Neural progenitor cell (in vitro differentiated cells): ENCODE data around the gene KRTAP10-5. TPM values are rescaled to one million over a fixed set of nuclear protein-coding genes. Genes with fewer than 3 reads are reported as not detected.
"Not testable (repeated sequence)": the region's sequence is repeated elsewhere in the genome, so short reads cannot be mapped to it uniquely, and the experiment has no call there.

ENCODE experiments used
- DNase-seq: peaks from one replicate; pipeline ENCODE4 v3.0.0-alpha.2; 2016; ENCODE audit warnings: low spot score
- H2AFZ ChIP-seq: fragments of 200-600 bp; sonication (generic); replicated peaks from 2 replicates; pipeline ENCODE4 v1.6.1; 2016; ENCODE audit warnings: antibody characterized with exemption
- H3F3A ChIP-seq: fragments of 200-600 bp; sonication (generic); 2 replicates; pipeline ENCODE4 v1.6.1; 2016; ENCODE audit warnings: antibody characterized with exemption, low read depth
- H3K27ac ChIP-seq: fragments of 200-600 bp; sonication (generic); 2 replicates; pipeline ENCODE4 v1.5.1; 2016; ENCODE audit warnings: mild to moderate bottlenecking
- H3K27me3 ChIP-seq: fragments of 200-600 bp; sonication (generic); 2 replicates; pipeline ENCODE4 v1.6.1; 2016; ENCODE audit warnings: mild to moderate bottlenecking, moderate library complexity
- H3K36me3 ChIP-seq: fragments of 200-600 bp; sonication (generic); 2 replicates; pipeline ENCODE4 v1.5.1; 2016
- H3K4me1 ChIP-seq: fragments of 200-600 bp; sonication (generic); 2 replicates; pipeline ENCODE4 v1.6.1; 2016; ENCODE audit warnings: mixed run types
- H3K4me2 ChIP-seq: fragments of 200-600 bp; sonication (generic); 2 replicates; pipeline ENCODE4 v1.6.1; 2016
- H3K4me3 ChIP-seq: fragments of 200-600 bp; sonication (generic); 2 replicates; pipeline ENCODE4 v1.5.1; 2016
- H3K79me2 ChIP-seq: fragments of 200-600 bp; sonication (generic); 2 replicates; pipeline ENCODE4 v1.6.1; 2016; ENCODE audit warnings: low read depth
- H3K9ac ChIP-seq: fragments of 200-600 bp; sonication (generic); 2 replicates; pipeline ENCODE4 v1.6.1; 2016
- H3K9me3 ChIP-seq: fragments of 200-600 bp; sonication (generic); 2 replicates; pipeline ENCODE4 v1.5.1; 2016; ENCODE audit warnings: low read depth
- H4K20me1 ChIP-seq: fragments of 200-600 bp; sonication (generic); 2 replicates; pipeline ENCODE4 v1.6.1; 2016; ENCODE audit warnings: low read depth
- H3K27ac Mint-ChIP-seq: 3 replicates; pipeline ENCODE4 v1.8.0; 2021; ENCODE audit warnings: mixed read lengths
- H3K27me3 Mint-ChIP-seq: 2 replicates; pipeline ENCODE4 v1.8.0; 2022; ENCODE audit warnings: low read depth, mild to moderate bottlenecking, inconsistent platforms, moderate library complexity, mixed read lengths; ENCODE audit not compliant: insufficient read depth
- H3K36me3 Mint-ChIP-seq: 3 replicates; pipeline ENCODE4 v1.8.0; 2021; ENCODE audit warnings: mixed read lengths
- H3K4me1 Mint-ChIP-seq: 3 replicates; pipeline ENCODE4 v1.8.0; 2021; ENCODE audit warnings: mixed read lengths
- H3K4me3 Mint-ChIP-seq: 3 replicates; pipeline ENCODE4 v1.8.0; 2021; ENCODE audit warnings: mild to moderate bottlenecking, moderate library complexity, mixed read lengths
- H3K9me3 Mint-ChIP-seq: 3 replicates; pipeline ENCODE4 v1.8.0; 2020; ENCODE audit warnings: mixed read lengths
- CTCF ChIP-seq: fragments of 200-600 bp; sonication (generic); IDR thresholded peaks from 2 replicates; pipeline ENCODE4 v1.5.1; 2017; ENCODE audit warnings: antibody characterized with exemption, mild to moderate bottlenecking
- EZH2 ChIP-seq: fragments of 200-600 bp; sonication (generic); IDR thresholded peaks from 2 replicates; pipeline ENCODE4 v1.6.1; 2017; ENCODE audit warnings: antibody characterized with exemption, mild to moderate bottlenecking, moderate library complexity
- EZH2phosphoT487 ChIP-seq: fragments of 200-600 bp; sonication (generic); IDR thresholded peaks from 2 replicates; pipeline ENCODE4 v1.6.1; 2017; ENCODE audit warnings: antibody characterized with exemption
- total RNA-seq: library from RNA; depleted of rRNA; stranded (reverse); fragments of >200 nt; gene quantifications from 2 replicates; pipeline ENCODE4 v1.2.3, GENCODE V29; 2015; ENCODE audit warnings: low replicate concordance

Gene KRTAP10-5
- total RNA-seq, 1 donor from 2014 or later: not detected

- no peaks in the 10 kb centered on the region for H3K27me3 ChIP-seq
- Mint-ChIP-seq H3K4me3 (peak within 1 kb of the TSS; percentile 37), H3K4me1 (peaks cover 34% of the 10 kb centered on the region), H3K36me3 (no peaks in the 10 kb centered on the region), H3K27me3 (peaks cover 4% of the 10 kb centered on the region), H3K27ac (peak within 1 kb of the TSS; percentile 91), H3K9me3 (peaks cover 14% of the 10 kb centered on the region)
- DNase-seq: no peak
- H3K79me2 ChIP-seq: no peaks in the 10 kb centered on the region
- H3K4me1 ChIP-seq: peaks cover 24% of the 10 kb centered on the region
- H3K4me3 ChIP-seq: no peak within 1 kb of the TSS
- peaks cover 9% of the 10 kb centered on the region for H3F3A ChIP-seq
- H3K27ac ChIP-seq: no peak within 1 kb of the TSS
- H2AFZ ChIP-seq: no peak within 1 kb of the TSS
- H3K9ac ChIP-seq: no peak within 1 kb of the TSS
- TF ChIP-seq CTCF (no peak), EZH2 (no peak), EZH2phosphoT487 (no peak)
- no peaks in the 10 kb centered on the region for H3K36me3 ChIP-seq
- H4K20me1 ChIP-seq: no peaks in the 10 kb centered on the region
- H3K9me3 ChIP-seq: peaks cover 4% of the 10 kb centered on the region
- no peak within 1 kb of the TSS for H3K4me2 ChIP-seq
Observed at GRCh38 chr21:44551340-44551961, 29.0 kb downstream of the KRTAP10-5 start, which contains the start of gene KRTAP10-2. KRTAP10-2 (minus strand) TSS chr21:44551505; CDS start chr21:44551458, 47 bp downstream.

- Histone ChIP-seq H2AFZ (no peak overlapping the region), H3K9ac (no peak overlapping the region), H4K20me1 (no peaks in the 10 kb centered on the region), H3K9me3 (peaks cover 4% of the 10 kb centered on the region), H3K4me2 (no peak overlapping the region), H3K79me2 (no peaks in the 10 kb centered on the region), H3F3A (peaks cover 9% of the 10 kb centered on the region), H3K4me3 (no peak overlapping the region), H3K4me1 (peaks cover 24% of the 10 kb centered on the region), H3K36me3 (no peaks in the 10 kb centered on the region), H3K27ac (no peak overlapping the region), H3K27me3 (no peaks in the 10 kb centered on the region)
- H3K27ac Mint-ChIP-seq: peak overlapping the region; percentile 91
- no peaks in the 10 kb centered on the region for H3K36me3 Mint-ChIP-seq
- H3K4me1 Mint-ChIP-seq: peaks cover 34% of the 10 kb centered on the region
- H3K4me3 Mint-ChIP-seq: peak overlapping the region; percentile 37
- H3K9me3 Mint-ChIP-seq: peaks cover 14% of the 10 kb centered on the region
- TF ChIP-seq EZH2 (no peak), EZH2phosphoT487 (no peak), CTCF (no peak)
- no peak for DNase-seq
- peaks cover 4% of the 10 kb centered on the region for H3K27me3 Mint-ChIP-seq
Observed at GRCh38 chr21:44550807-44551206, 29.6 kb downstream of the KRTAP10-5 start.

GRCh38 chr21:44550285-44550684 lies 30.1 kb downstream of the KRTAP10-5 start:
- H3K36me3 Mint-ChIP-seq, H3K9ac ChIP-seq, H3K4me3 ChIP-seq, H3K79me2 ChIP-seq, H3K27ac Mint-ChIP-seq, H3K4me2 ChIP-seq, H3K36me3 ChIP-seq, DNase-seq, H4K20me1 ChIP-seq, H3K27me3 ChIP-seq, H3K27me3 Mint-ChIP-seq, H3K27ac ChIP-seq, H3F3A ChIP-seq, H3K9me3 ChIP-seq, H2AFZ ChIP-seq: not testable (repeated sequence)
- Mint-ChIP-seq H3K4me1 (peaks cover 34% of the 10 kb centered on the region), H3K9me3 (peaks cover 19% of the 10 kb centered on the region), H3K4me3 (peak overlapping the region; percentile 37)
- H3K4me1 ChIP-seq: peaks cover 24% of the 10 kb centered on the region

GRCh38 chr21:44549525-44550211 lies 30.7 kb downstream of the KRTAP10-5 start:
- no peak for TF ChIP-seq EZH2
- no peaks in the 10 kb centered on the region for H3K36me3 ChIP-seq
- DNase-seq: no peak
- H3K4me2 ChIP-seq: peak overlapping the region; percentile 6
- peaks cover 4% of the 10 kb centered on the region for H3K27me3 Mint-ChIP-seq
- H3K4me3 ChIP-seq: no peak overlapping the region
- peaks cover 9% of the 10 kb centered on the region for H3F3A ChIP-seq
- H3K4me3 Mint-ChIP-seq: no peak overlapping the region
- H3K9me3 Mint-ChIP-seq: peaks cover 19% of the 10 kb centered on the region
- peaks cover 24% of the 10 kb centered on the region for H3K4me1 ChIP-seq
- H4K20me1 ChIP-seq: no peaks in the 10 kb centered on the region
- H3K27me3 ChIP-seq: no peaks in the 10 kb centered on the region
- H3K4me1 Mint-ChIP-seq: peaks cover 34% of the 10 kb centered on the region
- no peak overlapping the region for H2AFZ ChIP-seq
- H3K36me3 Mint-ChIP-seq: no peaks in the 10 kb centered on the region
- peak overlapping the region; percentile 93 for H3K27ac Mint-ChIP-seq
- H3K9me3 ChIP-seq: peaks cover 4% of the 10 kb centered on the region
- H3K9ac ChIP-seq: no peak overlapping the region
- no peaks in the 10 kb centered on the region for H3K79me2 ChIP-seq
- peak overlapping the region; percentile 9 for H3K27ac ChIP-seq
